Body of pancreas (tissue), 4 donors: ENCODE results near the gene KIF25.

Experiments
- POLR2A ChIP-seq, 3 donors: fragments of 450-650 bp; IDR thresholded peaks; one replicate each; pipeline ENCODE4 v1.6.1; 2016; ENCODE audit warnings: antibody characterized with exemption in 3 of 3, mild to moderate bottlenecking in 2 of 3
- TF ChIP-seq, protein P1 (sequence below), 7 experiments: fragments of 450-650 bp in 4 of 7; fragments of 200-600 bp in 3 of 7; sonication (generic) in 3 of 7; IDR thresholded peaks; one replicate each; pipeline ENCODE4 v1.5.1; 2016 to 2019; ENCODE audit warnings: antibody characterized with exemption in 7 of 7

DNA sequence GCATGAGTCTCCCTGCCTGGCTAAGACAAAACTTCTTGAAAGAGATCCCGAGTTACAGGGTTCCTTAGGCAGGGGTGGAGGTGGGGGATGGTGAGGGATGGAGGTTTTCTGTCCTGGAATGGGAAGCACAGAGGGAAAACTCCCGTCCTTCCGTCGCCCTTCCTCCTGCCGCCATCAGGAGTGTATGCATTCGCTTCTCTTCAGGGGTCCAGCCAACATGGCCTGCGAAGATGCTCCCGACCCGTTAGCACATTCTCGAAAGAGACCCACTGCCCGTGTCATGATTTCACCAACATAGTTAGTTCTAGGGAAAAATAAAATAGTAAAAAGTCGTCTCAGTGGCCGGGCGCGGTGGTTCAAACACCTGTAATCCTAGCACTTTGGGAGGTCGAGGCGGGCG lies 37.1 kb downstream of the KIF25 start:
- TF ChIP-seq, protein P1, sequence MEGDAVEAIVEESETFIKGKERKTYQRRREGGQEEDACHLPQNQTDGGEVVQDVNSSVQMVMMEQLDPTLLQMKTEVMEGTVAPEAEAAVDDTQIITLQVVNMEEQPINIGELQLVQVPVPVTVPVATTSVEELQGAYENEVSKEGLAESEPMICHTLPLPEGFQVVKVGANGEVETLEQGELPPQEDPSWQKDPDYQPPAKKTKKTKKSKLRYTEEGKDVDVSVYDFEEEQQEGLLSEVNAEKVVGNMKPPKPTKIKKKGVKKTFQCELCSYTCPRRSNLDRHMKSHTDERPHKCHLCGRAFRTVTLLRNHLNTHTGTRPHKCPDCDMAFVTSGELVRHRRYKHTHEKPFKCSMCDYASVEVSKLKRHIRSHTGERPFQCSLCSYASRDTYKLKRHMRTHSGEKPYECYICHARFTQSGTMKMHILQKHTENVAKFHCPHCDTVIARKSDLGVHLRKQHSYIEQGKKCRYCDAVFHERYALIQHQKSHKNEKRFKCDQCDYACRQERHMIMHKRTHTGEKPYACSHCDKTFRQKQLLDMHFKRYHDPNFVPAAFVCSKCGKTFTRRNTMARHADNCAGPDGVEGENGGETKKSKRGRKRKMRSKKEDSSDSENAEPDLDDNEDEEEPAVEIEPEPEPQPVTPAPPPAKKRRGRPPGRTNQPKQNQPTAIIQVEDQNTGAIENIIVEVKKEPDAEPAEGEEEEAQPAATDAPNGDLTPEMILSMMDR (IDR thresholded peaks at IDR 0.05) = no peak
- no peak for TF ChIP-seq POLR2A (IDR thresholded peaks at IDR 0.05)
